Left kidney (tissue), 2 donors: ENCODE results near the gene MYRFL. TPM values are rescaled to one million over a fixed set of nuclear protein-coding genes. Genes with fewer than 3 reads are reported as not detected.
"Not testable (repeated sequence)": the region's sequence is repeated elsewhere in the genome, so short reads cannot be mapped to it uniquely, and the experiment has no call there.

Experiments
- DNase-seq: peaks from one replicate; pipeline ENCODE4 v3.0.0-alpha.2; 2013
- polyA plus RNA-seq: library from polyadenylated mRNA; unstranded; fragments of 120-200 nt; gene quantifications from one replicate; pipeline ENCODE4 v1.2.1, GENCODE V29; 2013; ENCODE audit not compliant: insufficient read length

MYRFL gene
- polyA plus RNA-seq, 1 donor: 7.1 TPM

DNA sequence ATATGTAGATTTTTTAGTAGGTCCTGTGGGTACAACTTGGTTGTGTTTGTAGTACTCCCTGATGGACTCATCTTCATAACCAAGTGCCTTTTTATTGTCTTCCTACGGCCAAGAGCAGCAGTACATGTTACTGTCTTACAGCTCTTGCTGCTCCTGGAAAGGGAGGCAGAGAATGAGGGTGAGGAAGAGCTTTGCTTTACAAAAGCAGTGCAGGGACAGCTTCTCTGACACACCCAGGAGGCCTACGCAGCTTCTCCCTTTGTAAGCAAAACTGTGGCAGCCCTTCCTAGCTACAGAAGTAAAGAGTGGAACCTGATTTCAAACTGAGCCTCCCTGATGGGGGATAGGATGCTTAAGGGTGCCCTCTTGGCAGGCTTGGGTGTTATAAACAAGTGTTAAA lies 18.6 kb downstream of the MYRFL start:
- DNase-seq: no peak

DNA sequence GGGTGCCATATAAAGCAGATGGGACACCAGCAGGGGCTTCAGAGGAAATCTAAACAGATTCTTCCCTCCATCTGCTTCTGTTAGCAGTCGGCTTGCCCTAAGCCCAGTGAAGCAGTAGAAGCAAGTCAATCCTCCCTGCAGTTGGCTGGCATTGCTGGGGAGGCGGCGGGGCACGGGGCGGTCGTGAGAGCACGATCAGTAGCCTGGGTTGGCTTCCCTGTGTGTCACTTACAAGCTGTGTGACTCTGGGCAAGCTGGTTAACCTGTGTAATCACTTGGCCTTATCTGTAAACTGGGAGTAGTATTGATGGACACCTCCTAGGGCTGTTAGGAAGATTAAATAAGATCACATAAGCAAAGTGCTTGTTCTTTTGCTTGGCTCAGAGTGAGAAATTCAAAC lies 19.4 kb downstream of the MYRFL start:
- no peak for DNase-seq

DNA sequence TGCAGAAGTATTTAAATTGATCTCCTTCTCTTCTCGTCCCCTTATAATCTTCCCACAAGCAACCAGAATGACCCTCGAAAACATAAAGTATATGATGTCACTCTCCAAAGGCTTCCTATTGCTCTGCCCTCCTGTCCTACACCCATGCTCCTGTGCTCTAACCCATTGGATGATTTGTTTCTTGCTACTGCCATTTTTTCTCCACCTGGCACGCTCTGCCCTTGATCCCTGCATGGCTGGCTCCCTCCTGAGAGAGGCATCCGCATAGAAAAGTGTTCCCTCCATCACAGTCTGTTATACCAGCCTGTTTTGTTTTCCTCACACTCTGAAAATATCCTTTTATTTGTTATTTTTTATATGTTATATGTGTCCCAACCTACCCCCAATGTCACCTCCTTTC lies 19.8 kb downstream of the MYRFL start:
- no peak for DNase-seq

DNA sequence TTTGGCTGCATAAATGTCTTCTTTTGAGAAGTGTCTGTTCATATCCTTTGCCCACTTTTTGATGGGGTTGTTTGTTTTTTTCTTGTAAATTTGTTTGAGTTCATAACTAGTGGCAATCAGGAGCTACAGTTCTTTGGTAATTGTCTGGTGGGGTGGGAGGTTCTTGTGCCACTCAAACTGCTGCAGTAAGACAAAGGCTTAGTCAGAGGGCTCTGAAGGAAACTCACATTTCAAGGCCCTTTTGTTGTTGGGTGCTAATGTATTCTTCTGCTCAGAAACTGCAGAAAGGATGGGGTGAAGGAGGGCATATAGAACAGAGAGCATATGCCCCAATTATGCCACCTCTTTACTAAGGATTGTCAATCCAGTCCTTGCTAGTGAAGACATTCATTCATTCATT lies 21.9 kb downstream of the MYRFL start:
- no peak for DNase-seq

DNA sequence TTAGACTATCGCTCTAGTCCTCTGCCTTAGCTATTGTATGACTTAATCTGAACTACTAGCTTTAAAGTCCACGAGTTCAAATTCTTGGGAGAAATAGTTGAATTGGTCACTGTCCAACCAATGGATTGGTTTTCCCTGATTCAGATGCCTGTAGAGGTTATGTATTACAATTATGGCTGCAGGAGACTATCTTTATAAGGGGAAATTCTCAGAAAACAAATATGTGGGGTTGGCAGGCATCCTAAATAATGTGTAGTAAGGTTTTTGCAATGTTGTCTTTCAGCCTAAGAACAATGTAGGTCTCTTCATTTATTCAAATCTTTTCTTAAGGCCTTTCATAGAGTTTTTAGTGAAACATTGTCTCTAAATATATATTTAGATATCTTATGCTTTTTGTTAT lies 26.9 kb downstream of the MYRFL start:
- DNase-seq: no peak

DNA sequence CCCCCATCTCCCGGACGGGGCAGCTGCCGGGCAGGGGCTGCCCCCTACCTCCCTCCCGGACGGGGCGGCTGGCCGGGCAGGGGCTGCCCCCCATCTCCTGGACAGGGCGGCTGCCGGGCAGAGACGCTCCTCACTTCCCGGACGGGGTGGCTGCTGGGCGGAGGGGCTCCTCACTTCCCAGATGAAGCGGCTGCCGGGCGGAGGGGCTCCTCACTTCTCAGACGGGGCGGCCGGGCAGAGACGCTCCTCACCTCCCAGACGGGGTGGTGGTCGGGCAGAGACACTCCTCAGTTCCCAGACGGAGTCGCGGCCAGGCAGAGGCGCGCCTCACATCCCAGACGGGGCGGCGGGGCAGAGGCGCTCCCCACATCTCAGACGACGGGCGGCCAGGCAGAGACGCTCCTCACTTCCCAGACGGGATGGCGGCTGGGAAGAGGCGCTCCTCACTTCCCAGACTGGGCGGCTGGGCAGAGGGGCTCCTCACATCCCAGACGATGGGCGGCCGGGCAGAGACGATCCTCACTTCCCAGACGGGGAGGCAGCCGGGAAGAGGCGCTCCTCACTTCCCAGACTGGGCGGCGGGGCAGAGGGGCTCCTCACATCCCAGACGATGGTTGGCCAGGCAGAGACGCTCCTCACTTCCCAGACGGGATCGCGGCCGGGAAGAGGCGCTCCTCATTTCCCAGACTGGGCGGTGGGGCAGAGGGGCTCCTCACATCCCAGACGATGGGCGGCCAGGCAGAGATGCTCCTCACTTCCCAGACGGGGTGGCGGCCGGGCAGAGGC lies 28.3 kb downstream of the MYRFL start:
- not testable (repeated sequence) for DNase-seq

DNA sequence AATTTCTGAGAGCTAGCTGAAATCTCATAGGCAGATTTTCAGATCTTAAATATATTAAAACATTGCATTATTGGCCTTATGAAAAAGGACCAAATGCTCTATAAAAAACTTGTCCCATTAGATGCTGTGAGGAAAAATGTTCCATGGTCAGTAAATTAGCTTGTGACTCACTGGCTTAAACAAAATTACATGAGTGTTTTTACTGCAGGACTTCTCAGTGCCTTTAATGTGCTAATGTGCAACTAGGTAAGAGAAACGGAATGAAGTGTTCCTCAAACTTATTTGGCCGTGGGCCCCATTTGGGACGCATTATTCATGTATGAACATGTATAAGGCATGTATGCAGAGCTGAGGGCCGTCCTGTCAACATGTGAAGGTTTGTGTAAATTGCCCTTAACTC lies 41.7 kb downstream of the MYRFL start:
- DNase-seq: no peak

DNA sequence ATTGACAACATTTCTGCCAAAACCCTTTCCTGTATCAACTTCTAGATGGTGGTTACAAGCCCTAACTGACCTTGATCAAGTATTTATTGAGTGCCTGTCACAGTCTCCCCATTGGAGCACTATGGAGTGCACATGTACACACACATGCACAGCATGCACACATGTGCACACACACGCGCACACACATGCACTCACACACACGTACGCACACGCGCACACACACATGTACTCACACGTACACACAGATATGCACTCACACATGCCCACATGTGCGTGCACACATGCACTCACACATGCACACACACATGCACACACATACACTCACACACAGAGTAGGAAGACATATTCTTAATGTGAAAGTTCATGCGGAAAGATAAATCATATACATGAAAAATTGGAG lies 43.7 kb downstream of the MYRFL start:
- DNase-seq: no peak

DNA sequence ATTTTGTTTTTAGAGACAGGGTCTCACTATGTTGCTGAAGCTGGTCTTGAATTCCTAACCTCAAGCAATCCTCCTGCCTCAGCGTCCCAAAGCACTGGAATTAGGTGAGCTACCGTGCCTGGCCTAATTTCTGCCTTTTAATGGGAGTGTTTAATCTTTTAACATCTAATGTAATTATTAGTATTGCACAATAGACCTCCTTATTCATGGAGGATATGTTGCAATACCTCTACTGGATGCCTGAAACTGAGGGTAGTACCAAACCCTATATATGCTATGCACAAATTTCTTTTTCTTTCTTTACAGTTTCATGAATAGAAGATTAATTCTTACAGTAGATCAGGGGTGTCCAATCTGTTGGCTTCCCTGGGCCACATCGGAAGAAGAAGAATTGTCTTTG lies 47.8 kb downstream of the MYRFL start:
- no peak for DNase-seq

DNA sequence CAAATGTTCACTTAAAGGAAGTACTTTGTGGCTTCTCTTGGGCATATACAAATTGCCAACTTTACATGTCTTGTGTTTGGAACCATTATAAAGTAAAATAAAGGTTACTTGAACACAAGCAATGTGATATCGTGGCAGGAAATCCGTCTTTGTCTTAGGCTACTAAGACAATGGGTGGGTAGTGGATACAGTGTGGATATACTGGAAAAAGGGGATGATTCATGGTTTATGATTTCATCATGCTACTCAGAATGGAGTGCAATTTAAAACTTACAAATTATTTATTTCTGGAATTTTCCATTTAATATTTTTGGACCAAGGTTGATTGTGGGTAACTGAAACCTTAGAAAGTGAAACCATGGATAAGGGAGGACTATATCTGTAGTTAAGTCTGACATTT lies 48.4 kb downstream of the MYRFL start:
- DNase-seq: no peak

DNA sequence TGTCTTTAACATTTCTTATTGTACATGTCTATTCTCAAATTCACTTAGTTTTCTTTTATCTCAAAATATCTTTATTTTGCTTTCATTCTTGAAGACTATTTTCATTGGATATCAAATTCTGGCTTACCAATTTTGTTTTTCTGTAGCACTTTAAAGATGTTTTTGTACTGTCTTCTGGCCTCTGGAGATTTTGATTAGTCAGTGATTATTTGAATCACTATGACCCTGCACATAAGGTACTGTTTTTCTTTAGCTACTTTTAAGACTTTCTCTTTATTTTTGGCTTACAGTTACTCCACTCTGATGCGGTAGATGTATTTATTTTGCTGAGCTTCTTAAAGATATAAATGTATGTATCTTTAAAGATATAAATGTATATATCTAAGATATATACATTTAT lies 49.6 kb downstream of the MYRFL start:
- no peak for DNase-seq

DNA sequence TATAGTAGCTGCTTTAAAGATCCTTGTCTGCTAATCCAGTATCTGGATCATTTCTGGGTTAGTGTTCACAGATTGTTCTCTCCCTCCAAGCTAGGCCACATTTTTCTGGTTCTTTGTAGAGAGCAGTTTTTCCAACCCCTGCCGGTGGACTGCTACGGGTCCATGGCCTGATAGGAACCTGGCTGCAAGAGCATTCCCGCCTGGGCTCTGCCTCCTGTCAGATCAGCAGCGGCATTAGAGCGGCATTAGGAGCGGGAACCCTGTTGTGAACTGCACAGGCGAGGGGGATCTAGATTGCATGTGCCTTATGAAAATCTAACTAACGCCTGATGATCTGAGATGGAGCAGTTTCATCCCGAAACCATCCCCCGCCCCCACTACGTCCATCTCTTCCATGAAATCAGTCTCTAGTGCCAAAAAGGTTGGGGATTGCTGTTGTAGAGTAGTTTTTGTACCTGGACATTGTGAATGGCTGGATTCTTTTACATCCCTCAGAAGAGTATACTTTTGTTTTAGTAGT lies 50.4 kb downstream of the MYRFL start:
- DNase-seq: no peak

DNA sequence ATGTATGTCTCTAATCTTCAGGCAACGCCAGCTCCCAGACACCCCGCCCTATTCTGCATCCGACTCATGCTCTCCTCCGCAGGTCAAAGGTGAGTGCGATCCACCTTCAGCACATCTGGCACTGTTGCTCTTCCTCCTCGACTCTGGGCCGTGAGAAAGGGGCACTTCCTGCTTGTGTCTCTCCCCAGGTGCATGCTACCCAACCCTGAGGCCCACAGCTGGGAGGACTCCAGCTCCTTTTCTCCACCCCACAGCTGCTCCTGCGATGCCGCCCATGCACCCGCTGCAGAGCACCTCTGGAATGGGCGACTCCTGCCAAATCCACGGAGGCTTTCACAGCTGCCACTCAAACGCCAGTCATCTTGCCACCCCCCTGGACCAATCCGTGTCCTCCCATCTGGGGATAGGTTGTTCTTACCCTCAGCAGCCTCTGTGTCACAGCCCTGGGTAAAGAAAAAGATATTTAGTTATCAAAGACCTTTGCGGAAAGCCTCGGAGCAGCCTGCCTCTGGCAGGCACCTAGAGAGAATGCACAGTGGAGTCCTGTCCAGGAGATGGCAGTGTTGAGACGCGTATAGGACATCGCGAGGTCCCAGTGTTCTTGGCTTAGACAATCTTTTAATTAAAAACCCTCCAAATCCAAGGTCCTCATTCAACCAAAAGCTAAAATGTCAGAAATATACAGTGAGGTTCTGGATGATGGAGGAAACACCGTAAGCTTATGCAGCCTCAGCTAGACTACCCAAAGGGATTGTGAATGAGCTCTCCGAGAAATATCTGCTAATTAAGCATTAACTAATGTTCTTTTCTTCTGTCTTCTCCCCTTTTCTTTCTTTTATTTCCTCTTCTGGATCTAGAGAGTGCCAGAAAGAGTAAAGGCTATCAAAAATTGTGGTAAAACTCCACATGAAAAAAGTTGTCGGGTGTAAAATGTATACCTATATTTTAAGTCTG lies 54.3 kb downstream of the MYRFL start:
- peak; percentile 79 for DNase-seq

DNA sequence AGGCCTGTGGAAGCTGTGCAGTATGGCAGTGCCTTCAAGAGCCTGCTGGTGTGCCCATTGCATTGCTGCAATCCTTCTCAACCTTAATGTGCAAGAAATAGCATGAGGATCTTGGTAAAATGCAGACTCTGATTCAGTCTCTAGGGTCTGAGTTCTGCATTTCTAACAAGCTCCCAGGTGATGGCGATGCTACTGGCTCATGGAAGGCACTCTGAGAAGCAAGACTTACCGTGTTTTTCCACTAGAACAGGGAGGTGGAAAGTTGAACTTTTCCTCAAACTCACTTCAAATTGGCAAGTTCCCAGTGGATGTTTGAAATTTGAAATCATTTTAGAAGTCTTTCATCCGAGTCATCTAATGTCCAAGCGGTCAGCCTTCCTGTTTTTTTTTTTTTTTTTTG lies 55.5 kb downstream of the MYRFL start:
- no peak for DNase-seq

DNA sequence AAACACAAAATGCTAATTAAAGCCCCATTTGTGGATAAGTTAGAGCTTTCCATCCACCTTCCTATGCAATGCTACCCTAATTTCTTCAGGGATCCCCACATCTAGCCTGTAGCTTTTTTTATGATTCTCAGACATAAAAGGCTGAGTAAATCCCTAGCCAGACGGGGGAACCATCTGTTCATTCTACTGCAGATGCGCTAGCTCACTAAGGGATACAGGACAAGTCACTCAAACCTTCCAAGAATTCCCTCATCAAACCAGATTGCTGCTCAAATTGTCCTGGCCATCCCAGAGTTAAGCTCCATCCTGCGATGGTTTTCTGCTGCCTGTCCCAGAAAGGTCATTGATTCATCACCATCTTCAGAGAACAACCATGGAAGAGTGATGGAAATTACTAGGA lies 56.7 kb downstream of the MYRFL start:
- no peak for DNase-seq

DNA sequence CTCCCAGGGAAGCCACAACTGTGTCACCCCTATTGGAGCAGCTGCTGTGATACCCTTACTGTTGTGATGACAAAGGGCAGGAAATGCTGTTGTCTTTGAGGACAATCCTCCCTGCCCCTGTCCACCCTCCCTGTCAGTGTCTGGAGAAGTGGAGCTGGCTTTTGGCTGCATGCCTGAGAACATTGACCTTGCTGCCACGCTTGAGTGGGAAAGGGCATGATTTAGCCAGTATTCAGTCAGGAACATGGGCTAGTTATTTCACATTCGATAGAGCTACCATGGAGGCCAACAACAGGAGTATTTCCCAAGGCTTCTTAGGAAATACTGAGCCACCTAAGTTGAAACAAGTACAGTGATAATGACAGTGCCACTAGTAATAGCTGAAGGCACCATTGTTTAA lies 59.4 kb downstream of the MYRFL start:
- DNase-seq: peak; percentile 20

DNA sequence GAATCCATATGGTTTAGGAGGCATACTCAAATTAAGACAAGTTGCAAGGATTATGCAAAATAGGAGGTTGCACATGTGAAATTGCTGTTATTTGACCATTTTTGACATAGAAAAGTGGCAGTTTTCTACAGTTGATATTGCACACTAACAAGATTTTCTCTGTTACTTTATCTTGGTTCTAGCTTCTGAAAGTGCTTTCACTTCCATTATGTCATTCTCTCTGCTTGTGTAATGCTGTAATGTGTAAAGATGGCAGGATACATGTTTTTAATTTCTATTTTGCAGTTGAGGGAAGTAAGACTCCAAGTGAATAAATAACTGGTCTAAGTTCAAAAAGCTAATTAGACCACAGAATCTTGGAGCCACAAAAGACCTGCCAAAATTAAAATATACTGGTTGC lies 60.6 kb downstream of the MYRFL start:
- DNase-seq: no peak

DNA sequence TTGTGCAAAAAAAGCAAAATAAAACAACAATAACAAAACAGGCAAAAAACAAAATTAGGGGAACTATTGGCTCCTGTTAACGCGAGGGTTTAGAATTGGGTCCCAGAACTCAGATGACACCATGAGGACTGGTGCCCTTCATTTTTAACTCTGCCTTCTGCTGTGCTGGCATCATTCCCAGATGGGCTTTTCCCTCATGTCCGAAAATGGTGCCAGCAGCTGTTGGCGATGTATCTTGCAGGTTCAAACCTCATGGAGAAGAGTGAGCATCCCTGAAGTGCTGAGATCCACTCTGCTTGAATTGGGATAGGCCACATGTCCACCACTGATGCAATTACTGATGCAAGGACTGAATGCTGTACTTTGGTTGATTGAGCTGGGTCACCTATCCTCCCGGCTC lies 61.1 kb downstream of the MYRFL start:
- DNase-seq: no peak

DNA sequence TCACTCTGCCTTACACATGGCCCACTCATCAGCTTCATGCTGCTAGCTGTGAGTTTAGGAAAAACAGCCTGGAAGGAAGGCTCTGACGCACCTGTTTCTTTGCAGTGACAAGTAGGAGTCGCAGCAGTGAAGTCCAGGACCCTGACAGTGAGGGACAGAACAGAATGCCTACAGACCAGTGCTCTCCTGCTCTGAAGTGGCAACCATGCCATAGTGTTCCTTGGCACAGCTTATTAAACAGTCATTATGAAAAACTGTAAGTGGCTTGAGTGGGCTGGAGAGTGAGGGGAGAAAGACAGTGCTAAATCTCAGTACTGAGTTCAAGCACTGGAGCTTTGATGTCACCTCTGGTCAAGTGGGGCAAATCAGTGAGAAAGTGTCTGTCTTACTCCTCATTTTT lies 61.7 kb downstream of the MYRFL start:
- DNase-seq: no peak

DNA sequence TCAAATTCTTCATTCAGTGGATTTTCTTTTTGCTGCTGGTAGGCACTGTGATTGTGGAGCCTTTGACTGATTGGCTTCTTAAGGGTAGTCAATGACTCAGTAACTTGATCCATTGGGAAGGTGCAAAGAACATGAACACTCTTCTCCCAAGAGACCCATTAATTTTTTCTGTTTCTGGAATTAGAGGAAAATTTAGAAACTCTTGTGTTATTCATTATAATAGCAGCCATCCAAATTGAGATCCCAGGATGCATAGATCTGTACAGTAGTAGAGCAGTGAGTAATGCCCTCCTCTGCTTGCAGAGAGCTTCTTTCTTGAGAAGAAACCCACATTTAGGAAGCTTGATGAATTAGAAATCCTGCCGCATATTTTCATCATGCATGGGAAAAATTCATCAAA lies 63.9 kb downstream of the MYRFL start:
- no peak for DNase-seq

DNA sequence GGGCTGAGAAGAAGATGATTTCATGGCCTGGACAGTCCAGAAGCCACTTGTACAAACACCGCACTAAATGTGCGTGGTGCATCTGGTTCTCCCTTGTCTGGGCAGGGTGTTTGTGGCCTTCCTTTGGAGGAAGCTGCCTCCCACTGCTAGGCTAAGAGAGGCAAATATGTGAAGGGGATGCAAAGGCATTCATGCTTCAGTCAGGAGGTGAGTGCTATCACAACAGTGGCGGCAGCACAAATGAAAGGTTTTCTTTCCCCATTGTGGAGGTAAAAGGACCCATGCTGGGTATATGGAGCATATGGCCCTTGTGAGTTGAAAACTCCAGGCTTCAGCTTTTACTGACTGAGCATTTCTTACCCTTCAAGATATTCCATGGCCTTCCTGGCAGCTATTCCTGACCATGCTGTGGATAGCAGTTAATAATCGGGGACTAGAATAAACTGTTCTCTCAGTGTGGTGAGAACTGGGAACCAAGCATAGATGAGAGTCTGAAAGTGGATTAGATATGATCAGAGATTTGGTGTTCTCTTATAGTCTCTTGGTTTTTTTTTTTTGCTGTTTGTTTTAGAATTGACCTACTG lies 69.9 kb downstream of the MYRFL start:
- no peak for DNase-seq

DNA sequence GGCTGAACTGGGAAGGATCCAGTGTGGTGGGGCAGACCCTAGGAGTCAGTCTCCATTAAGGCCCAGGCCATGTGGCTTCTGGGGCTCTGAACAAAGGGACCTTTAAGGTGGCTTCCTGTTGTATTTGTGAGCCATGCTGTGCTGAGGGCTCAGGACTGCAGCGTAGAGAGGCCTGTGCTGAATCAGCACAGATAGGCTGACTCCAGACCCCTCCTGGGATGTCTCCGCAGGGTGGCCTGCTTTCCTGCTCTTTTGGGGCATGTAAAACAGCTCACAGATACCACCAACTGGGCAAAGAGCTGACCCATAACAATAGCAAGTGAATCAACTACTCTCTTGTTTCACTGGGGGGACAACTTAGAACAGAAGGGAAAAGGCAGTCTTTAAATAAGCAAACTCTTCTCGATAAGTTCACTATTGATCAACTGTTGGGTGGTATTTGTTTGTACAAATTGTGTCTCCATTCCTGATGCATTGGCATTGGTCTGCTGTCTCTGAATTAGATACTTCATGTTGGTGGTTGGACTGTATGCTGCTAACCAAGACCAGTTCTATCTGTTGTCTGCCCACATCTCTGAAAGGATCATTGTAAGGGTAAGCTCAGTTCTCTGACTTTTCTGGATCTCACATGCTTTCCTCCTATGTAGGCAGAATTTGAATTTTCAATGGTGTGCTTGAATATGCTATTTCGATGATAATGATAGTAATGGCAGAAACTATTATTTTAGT lies 71.8 kb downstream of the MYRFL start:
- no peak for DNase-seq
